HL-60/S4 treated with phorbol 12-myristate 13-acetate at 8.2 ng/mL for 4 days and 3 days (cell line): Measurements from ENCODE around the gene FXR2.

Source experiments
- in situ Hi-C: fragments of 300-500 bp; cut with MboI; formaldehyde crosslinking; loops from 2 replicates; pipeline ENCODE4 v1.15.0; 2022; ENCODE audit warnings: low sequenced_read_pairs

Gene FXR2

DNA sequence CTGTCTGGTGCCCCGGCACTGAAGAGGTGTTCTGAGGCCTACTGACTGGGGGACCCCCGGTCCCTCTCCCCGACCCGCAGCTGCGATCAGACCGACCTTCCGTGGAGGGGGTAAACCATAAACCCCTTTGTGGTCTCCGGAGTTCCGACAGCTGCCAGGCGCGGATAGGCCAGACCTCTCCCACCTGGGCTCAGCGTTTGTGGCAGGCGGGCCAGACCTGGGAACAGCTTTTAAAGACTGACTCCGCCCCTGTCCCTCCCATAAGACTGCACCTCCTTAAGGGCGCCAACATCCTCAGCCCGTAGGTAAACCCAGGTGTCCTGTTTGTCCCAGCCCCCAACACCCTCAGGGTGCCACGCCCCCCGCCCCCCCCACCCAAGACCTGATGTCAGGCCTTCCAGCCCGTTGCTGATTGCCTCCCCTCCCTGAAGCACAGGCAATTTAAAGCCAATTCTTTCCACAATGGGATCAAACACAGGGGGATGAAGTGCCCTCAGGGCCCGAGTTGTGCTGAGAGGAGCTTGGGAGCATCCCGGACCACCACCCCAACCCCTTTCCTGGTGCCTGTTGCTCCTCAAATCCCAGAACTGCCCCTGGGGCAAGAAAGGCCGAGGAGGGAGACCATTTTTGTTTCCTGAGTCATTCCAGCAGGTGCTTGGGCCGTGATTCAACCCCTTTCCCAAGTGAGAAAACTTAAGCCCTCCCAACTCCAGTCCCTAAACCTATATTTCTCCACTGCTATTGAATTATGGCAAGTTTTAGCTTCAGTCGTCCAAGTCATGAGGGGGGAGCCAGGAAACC, 24.6 kb downstream of the FXR2 start, which contains the start of gene SOX15:
Gene SOX15, minus strand, starts transcription at position 204 of the 801 bp plus-strand sequence. CDS start 418 bp downstream, outside the sequence.
- in situ Hi-C loops: loop anchor here (25.0 kb wide), 2 partner anchors 97 to 247 kb away; partner anchors contain the start of genes KDM6B, TP53 and WRAP53

DNA sequence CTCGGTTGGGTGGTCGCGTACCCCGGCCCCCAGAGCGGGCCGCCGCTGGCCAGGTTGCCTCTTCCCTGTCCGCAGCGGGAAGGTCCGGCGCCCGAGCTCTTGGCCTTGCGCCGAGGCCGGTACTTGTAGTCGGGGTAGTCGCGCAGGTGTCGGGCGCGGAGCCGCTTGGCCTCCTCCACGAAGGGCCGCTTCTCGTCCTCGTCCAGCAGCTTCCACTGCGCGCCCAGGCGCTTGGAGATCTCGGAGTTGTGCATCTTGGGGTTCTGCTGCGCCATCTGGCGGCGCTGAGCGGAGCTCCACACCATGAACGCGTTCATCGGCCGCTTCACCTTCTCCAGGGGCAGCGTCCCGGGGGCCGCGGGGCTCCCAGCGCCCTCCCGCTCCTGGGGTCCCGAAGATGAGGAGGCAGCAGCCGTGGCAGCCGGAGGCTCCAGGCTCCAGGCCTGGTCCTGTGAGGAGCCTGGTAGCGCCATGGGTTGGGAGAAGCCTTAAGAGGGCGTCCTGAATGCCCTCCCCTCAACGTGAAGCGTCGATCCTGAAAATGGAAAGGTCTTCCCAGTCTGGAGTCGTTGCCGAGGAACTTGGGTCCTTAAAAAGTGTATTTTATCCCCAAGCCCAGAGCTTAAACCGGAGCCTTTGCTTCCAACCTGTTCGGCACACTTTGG, 25.4 kb downstream of the FXR2 start:
- in situ Hi-C loops: loop anchor here (25.0 kb wide), 2 partner anchors 98 to 248 kb away; partner anchors contain the start of genes KDM6B, TP53 and WRAP53

DNA sequence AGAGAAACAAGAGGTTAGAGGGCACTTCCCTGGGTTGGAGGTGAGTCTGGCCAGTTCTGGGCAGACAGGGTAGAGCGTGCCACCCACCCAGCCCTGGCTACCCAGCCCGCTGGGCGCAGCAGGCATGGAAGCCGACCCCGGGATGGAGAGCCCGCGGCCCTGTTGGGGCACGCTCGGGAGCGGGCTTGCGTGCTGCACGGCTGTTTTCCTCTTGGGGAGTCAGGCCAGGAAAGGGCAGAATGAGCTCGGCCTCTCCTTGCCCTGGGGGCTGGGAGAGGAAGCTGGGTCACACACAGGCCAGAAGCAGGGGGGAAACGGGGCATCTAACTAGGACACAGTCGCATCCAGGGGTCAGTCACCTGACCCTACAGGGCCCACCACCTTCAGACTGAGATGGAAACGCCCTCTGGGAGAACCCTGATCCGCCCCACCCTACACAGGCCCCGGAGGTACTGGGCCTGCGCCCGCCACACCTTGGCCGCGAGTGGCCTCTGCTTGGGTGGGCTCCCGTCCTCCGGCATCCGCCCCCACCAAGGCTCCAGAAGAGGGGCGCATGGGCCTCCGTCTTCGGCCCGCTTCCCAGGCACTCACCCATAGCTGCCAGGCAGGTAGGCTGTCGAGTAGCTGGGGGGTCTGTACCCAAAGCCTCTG, 26.0 kb downstream of the FXR2 start:
- in situ Hi-C loops: loop anchor here (25.0 kb wide), 2 partner anchors 99 to 249 kb away; partner anchors contain the start of genes KDM6B, TP53 and WRAP53

DNA sequence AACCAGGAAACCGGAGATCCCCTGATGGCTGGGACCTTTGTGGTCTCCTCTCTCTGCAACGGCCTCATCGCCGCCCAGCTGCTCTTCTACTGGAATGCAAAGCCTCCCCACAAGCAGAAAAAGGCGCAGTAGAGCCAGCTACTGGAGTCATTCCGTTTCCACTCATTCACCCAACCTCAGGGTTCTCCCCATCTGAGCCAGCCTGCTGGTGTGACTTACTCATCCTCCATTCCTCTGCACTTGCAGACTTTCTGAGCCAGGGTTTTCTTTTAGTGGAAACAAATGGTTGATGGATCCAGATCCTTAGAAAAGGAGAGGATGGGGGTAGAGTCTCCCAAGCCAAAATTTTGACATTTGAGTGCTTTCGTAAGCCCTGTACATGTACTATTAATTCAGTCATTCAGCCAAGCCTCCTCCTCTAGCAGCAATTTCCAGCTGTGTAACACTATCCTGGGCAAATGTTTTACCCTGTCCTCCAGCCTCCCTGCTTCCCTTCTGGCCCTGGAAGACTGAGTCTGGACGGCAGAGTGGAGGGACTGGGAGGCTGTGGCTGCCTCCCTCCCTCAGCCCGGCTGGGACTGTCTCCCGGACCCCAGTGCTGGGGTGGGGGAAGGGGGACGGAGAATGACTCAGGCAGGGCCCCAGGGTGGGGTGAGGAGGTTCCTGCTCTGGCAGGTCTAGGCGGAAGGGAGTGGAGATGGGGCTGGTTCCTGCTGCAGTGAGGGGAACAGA, 27.1 kb downstream of the FXR2 start:
- in situ Hi-C loops: loop anchor here (25.0 kb wide), 2 partner anchors 100 to 250 kb away; partner anchors contain the start of genes KDM6B, TP53 and WRAP53

DNA sequence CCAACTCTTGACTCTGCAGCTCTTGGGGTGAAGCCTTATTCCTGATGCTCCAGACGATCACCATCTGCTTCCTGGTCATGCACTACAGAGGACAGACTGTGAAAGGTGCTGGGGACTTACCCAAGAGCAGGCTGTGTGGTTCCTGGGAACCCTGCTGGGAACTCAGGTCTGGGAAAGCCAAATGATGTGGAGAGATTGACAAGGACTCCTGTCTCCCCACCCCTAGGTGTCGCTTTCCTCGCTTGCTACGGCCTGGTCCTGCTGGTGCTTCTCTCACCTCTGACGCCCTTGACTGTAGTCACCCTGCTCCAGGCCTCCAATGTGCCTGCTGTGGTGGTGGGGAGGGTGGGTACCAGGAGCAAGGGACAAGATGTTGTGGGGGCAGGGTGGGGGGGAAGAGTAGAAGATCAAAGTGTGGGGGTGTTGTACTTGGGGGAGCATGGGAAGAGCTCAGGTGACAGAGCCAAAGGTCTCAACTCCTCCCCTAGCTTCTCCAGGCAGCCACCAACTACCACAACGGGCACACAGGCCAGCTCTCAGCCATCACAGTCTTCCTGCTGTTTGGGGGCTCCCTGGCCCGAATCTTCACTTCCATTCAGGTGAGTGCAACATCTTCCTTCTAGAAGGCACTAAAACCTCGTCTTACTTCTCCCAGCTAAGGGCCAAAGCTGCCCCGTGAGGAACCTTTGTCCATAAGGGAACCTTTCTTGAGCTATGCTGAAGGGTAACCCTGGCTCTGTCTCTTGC, 27.9 kb downstream of the FXR2 start:
- in situ Hi-C loops: loop anchor here (25.0 kb wide), 2 partner anchors 100 to 250 kb away; partner anchors contain the start of genes KDM6B, TP53 and WRAP53

DNA sequence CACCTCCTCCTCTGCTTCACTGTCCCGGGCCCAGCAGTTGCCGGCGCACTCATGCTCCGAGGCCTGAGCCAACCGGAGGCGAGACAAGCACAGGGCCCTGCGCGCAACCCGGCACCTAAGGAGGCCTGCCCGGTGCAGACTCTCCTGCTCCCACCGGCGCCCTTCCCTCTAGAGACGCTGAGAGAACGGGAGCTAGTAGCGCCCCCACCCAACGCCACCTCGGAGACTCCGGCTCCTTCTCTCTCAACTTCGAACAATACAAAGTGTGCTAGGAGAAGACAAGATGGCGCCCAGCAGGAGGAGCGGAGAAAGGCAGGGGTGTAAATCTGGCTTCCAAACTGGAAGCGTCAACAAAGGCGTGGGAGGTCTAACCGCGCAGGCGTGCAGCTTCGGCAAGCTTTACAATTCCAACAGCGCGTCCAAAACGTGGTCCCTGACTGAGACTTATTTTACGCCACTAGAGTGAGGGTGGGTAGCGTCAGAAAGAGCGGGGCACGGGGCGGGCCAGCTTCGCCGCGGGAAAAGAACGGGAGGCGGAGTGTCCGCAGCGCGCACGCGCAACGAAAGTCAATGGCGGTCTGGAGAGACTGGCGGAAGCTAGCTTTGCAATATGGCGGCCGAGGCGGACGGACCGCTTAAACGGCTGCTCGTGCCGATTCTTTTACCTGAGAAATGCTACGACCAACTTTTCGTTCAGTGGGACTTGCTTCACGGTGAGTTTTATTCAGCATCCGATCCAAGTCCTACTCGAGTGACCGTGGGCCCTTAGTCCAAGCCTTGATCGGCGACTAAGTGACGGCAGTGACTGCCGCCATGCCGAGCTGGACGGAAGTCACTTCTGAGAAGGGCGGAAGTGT, 31.2 kb downstream of the FXR2 start, which contains the start of gene MPDU1:
Gene MPDU1, plus strand, starts transcription at position 600 of the 857 bp plus-strand sequence. Its CDS starts 11 bp downstream, at position 611.
- in situ Hi-C loops: loop anchor here (25.0 kb wide), 2 partner anchors 104 to 254 kb away; partner anchors contain the start of genes KDM6B, TP53 and WRAP53

DNA sequence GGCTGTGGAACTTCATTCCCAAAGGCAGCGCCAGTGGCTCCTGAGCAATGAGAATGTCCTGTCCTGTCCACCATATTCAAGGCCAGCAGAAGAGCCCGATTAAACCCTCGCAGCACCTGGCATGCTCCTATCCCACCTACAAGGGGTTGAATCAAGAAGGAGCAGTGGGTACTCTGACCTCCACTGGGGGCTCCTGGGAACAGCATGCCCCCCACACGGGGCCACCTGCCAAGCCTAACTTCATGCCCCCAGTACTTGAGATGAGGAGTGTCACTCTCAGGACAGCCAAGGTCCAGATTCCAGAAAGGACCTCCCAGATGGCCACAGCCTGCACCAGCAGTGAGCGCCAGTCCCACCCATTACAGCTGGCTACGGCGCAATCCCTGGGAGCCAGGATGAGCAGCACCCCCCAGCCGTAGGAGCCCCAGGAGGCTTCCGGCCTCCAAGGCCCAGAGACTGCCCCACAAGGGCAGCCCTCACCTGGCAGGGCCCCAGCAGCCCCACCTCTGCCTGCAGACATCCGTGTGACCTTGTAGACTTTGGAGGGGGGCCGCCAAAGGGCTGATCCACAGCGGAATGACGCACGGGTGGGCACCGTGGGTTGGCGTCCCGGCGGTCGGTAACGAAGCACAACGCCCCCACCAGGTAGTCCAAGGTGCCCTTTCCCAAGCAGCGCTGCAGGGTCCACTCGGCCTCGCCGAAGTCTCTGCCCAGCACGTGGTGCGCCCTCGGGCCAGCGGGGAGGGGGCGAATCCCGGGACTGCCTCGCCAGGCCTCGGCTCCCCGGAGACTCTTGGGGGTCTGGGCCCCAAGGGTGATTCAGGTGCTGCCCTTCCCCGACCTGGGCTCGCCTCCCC, 32.1 kb downstream of the FXR2 start:
- in situ Hi-C loops: loop anchor here (25.0 kb wide), 2 partner anchors 105 to 255 kb away; partner anchors contain the start of genes KDM6B, TP53 and WRAP53

DNA sequence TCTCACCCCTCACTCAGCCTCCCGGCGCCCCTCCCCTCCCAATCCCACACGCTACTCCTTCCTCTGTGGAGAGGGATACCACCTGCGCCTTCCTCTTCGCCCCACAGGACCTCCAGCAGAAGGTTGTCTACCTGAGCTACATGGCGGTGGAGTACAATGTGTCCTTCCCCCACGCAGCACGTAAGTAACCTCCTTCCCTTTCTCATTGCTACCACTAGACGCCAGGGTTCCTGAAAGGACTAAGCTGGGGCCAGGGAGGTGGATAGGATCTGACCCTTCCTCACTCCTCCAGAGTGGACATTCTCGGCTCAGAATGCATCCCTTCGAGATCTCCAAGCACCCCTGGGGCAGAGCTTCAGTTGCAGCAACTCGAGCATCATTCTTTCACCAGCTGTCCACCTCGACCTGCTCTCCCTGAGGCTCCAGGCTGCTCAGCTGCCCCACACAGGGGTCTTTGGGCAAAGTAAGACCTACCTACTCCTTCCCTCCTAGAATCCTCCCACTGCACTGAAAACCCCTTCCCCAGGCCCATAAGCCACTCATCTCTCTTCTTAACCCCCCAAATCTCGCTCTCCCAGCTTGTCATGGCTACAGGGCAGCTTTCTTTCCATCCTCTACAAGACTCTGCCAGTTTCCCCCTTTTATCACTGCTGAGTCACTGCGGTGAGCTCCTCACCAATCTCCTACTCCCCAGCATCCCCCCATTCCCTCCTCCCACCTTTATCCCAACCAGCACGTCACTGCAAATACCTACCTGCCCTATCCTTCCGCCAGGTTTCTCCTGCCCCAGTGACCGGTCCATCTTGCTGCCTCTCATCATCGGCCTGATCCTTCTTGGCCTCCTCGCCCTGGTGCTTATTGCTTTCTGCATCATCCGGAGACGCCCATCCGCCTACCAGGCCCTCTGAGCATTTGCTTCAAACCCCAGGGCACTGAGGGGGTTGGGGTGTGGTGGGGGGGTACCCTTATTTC, 33.8 kb downstream of the FXR2 start:
- in situ Hi-C loops: loop anchor here (25.0 kb wide), 2 partner anchors 106 to 256 kb away; partner anchors contain the start of genes KDM6B, TP53 and WRAP53

DNA sequence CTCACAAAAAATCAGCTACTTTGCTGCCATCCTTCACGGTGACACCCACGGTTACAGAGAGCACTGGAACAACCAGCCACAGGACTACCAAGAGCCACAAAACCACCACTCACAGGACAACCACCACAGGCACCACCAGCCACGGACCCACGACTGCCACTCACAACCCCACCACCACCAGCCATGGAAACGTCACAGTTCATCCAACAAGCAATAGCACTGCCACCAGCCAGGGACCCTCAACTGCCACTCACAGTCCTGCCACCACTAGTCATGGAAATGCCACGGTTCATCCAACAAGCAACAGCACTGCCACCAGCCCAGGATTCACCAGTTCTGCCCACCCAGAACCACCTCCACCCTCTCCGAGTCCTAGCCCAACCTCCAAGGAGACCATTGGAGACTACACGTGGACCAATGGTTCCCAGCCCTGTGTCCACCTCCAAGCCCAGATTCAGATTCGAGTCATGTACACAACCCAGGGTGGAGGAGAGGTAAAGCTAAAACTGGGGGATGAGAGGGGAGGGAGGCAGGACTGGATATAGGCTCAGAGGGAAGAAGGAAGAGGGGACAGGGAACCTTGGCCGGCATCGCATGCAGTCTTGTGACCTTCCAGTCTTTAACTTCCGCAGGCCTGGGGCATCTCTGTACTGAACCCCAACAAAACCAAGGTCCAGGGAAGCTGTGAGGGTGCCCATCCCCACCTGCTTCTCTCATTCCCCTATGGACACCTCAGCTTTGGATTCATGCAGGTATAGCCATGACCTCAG, 34.7 kb downstream of the FXR2 start:
- in situ Hi-C loops: loop anchor here (25.0 kb wide), 2 partner anchors 107 to 257 kb away; partner anchors contain the start of genes KDM6B, TP53 and WRAP53

DNA sequence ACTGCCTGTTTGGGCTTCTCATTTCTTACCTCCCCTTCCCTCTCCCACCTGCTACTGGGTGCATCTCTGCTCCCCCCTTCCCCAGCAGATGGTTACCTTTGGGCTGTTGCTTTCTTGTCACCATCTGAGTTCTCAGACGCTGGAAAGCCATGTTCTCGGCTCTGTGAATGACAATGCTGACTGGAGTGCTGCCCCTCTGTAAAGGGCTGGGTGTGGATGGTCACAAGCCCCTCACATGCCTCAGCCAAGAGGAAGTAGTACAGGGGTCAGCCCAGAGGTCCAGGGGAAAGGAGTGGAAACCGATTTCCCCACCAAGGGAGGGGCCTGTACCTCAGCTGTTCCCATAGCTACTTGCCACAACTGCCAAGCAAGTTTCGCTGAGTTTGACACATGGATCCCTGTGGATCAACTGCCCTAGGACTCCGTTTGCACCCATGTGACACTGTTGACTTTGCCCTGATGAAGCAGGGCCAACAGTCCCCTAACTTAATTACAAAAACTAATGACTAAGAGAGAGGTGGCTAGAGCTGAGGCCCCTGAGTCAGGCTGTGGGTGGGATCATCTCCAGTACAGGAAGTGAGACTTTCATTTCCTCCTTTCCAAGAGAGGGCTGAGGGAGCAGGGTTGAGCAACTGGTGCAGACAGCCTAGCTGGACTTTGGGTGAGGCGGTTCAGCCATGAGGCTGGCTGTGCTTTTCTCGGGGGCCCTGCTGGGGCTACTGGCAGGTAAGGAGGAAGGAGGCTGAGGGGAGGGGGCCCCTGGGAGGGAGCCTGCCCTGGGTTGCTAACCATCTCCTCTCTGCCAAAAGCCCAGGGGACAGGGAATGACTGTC, 35.5 kb downstream of the FXR2 start, which contains the start of gene CD68:
Gene CD68, plus strand, starts transcription at position 638 of the 833 bp plus-strand sequence. Its CDS starts 40 bp downstream, at position 678.
- in situ Hi-C loops: loop anchor here (25.0 kb wide), 2 partner anchors 108 to 258 kb away; partner anchors contain the start of genes KDM6B, TP53 and WRAP53

DNA sequence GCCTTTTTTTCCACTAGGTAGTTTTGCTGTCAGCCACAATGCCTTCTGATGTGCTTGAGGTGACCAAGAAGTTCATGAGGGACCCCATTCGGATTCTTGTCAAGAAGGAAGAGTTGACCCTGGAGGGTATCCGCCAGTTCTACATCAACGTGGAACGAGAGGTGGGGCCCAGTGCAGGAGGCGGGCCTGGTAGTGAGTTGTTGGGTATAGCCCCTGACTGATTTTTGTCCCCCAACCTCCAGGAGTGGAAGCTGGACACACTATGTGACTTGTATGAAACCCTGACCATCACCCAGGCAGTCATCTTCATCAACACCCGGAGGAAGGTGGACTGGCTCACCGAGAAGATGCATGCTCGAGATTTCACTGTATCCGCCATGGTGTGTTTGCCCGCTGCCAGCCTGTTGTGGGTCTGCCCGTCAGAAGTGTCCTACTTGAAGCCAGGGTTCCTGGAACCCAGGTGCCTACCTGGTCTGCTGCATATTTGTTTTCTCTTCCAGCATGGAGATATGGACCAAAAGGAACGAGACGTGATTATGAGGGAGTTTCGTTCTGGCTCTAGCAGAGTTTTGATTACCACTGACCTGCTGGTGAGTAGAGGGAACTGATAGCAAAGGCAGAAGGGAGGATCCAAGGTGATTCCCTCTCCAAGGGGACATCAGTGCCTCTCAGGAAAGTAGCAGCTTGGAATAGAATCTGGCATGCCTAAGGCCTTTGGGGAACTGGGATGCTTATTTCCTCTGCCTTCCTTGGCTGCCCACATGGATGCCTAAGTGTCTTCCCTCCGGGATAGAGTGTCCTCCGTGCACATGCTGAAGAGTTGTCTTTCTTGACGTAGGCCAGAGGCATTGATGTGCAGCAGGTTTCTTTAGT, 37.1 kb downstream of the FXR2 start:
- in situ Hi-C loops: loop anchor here (25.0 kb wide), 2 partner anchors 110 to 260 kb away; partner anchors contain the start of genes KDM6B, TP53 and WRAP53

DNA sequence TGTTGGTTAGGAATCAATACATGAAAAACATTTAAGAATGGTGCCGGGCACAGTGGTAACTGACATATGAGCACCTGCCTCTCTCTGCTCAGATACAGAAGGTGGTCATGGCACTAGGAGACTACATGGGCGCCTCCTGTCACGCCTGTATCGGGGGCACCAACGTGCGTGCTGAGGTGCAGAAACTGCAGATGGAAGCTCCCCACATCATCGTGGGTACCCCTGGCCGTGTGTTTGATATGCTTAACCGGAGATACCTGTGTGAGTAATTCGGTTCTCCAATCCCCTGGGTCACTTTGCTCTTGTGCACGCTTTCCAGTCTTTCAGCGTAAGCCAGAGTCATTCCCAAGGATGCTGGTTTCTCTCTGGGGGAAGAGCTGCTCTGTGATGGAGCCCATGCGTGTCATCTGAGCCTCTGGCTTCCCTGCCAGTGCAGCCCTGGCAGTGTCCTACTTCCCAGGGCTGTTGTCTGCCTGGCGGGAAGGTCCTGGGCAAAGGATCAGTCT, 38.2 kb downstream of the FXR2 start:
- in situ Hi-C loops: loop anchor here (25.0 kb wide), 2 partner anchors 111 to 261 kb away; partner anchors contain the start of genes KDM6B, TP53 and WRAP53

DNA sequence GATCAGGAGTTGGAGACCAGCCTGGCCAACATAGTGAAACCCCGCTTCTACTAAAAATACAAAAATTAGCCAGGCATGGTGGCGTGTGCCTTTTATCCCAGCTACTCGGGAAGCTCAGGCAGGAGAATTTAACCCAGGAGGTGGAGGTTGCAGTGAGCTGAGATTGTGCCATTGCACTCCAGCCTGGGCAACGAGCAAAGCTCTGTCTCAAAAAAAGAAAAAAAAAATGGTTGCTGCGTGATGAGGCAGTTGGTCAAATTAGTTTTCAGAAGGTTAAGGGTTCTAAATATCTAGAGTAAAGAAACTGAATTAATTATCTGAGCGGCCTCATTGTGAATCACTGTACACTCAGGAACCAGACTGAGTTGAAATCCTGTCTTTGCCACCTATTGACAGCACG, 38.7 kb downstream of the FXR2 start:
- in situ Hi-C loops: loop anchor here (25.0 kb wide), 2 partner anchors 111 to 261 kb away; partner anchors contain the start of genes KDM6B, TP53 and WRAP53
